Activated CD4-positive, alpha-beta T cell treated with anti-CD3 and anti-CD28 coated beads for 4 hours (primary cell): Measurements from ENCODE around the gene ZNF853.
"Not testable (repeated sequence)": the region's sequence is repeated elsewhere in the genome, so short reads cannot be mapped to it uniquely, and the experiment has no call there.

Experiments used
- DNase-seq, 2 donors: peaks; one replicate each; pipeline ENCODE4 v3.0.0-alpha.2; 2020

ZNF853 gene

DNA sequence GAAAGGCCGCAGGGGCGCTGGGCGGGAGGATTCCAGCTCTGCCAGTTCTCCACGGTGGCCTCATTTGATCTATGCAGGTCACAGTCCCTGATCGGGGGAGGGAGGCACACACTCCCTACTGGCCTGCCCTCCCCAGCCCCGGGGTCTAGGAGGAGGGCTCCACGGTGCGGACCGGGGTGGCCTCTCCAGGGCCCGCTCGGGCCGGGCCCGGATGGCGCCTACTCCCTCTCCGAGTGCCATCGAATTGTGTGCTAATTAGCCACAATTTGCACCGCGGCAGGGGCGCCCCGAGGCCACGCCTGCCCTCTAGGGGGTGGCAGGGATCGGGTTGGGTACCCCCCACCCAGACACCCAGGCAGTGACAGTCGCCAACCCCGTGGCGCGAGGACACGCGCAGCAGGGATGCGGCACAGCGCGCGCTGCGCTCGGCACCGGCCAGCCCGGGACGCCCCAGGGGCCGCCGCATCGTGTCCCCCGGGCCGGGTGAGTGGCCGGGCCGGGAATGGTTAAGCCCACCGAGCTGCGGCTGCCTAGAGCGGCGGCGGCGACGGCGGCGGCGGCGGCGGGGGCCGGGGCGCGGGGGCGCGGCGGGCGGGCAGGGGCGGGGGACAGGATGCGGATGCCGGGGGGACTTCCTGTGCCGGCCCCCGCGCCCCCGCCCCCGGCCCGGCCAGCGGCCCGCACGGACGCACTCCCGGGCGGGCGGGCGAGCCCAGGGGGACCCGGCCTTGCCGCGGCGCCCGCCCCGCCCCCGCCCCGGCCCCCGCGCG lies at the start of gene ZNF853:
ZNF853 (plus strand) TSS at position 658 of the 770 bp plus-strand sequence. CDS start 565 bp downstream, outside the sequence.
- DNase-seq, result no peak

DNA sequence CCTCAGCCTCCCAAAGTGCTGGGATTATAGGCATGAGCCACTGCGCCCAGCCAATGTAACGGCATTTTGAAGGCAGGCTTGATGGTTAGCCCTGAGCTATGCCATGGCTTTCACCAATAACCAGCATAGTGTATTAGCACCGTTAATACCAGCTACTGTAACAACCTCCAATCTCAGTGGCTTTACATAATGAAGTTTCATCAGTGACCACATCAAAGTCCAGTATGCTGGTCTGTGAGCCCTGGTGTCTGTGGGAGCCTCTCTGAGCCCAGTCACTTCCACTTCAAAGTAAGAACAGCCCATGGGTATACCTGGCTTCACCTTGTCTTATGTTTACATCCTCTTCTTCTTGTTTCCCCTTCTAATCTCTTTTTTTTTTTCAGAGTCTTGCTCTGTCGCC lies 49.8 kb upstream of the ZNF853 start:
- no peak for DNase-seq

DNA sequence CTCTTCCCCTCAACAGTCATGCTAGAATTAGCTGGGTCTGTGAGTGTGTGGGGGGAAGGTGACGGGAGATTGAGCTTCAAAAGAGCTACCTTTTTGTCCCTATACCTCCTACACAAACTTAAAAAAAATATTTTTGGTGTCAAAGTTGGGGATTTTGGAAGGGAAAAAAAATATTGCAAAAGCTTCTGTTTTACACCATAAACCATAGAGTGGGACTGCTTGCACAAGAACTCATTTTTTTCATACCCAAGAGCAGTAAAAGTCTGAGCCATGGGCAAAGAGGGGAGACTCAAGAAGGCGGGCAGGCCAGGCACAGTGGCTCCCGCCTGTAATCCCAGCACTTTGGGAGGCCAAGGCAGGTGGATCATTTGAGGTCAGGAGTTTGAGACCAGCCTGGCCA lies 47.5 kb upstream of the ZNF853 start:
- DNase-seq, result no peak

DNA sequence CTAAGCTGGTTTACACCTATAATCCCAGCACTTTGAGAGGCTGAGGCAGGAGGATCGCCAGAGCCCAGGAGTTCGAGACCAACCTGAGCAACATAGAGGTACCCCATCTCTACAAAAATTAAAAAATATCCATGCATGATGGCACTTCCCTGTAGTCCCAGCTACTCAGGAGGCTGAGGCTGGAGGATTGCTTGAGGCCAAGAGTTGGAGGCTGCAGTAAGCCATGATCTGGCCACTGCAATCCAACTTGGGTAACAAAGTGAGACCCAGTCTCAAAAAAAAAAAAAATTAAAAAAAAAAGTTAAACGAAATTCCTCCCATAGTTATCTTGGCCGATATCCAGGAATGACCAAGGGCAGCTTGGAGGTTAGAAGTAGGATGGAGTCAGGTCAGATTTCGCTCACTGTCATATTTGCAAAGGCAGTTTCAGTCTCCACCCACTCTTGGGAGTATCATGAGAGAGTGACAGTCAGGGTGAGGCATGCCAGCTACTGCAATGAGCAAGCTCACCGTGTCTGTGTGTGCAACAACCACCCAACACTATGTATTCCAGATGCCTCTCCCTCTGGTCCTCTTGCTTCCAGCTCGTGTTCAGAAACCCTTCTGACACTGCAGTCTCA lies 44.1 kb upstream of the ZNF853 start:
- no peak for DNase-seq

DNA sequence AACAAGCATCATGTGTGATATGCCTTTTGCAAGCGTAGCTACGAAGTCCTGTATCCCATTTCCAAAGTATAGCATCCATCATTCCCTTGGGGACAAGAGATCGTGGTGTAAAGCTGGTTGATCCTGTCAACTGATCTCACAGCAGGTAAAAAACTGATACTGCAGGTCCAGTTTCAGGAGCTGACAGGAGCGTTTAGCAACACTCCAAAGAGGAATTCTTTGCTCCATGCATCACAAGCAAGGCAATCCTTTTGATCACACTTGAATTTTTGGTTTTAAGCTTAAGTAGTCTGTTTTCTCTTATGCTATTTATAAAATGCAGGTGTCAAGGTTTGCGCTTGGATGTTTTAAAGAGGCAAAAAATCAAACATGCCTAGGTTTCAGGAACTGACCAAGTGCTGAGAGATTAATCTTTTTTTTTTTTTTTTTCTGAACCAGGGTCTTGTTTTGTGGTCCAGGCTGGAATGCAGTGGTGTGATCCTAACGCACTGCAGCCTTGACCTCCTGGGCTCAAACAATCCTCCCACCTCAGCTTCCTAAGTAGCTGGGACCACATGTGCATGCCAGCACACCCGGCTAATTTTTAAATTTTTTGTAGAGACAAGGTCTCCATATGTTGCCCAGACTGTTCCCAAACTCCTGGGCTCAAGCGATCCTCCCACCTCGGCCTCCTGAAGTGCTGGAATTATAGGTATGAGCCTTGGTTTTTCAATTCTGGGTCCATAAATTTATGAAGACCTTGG lies 40.0 kb upstream of the ZNF853 start:
- DNase-seq, result no peak

DNA sequence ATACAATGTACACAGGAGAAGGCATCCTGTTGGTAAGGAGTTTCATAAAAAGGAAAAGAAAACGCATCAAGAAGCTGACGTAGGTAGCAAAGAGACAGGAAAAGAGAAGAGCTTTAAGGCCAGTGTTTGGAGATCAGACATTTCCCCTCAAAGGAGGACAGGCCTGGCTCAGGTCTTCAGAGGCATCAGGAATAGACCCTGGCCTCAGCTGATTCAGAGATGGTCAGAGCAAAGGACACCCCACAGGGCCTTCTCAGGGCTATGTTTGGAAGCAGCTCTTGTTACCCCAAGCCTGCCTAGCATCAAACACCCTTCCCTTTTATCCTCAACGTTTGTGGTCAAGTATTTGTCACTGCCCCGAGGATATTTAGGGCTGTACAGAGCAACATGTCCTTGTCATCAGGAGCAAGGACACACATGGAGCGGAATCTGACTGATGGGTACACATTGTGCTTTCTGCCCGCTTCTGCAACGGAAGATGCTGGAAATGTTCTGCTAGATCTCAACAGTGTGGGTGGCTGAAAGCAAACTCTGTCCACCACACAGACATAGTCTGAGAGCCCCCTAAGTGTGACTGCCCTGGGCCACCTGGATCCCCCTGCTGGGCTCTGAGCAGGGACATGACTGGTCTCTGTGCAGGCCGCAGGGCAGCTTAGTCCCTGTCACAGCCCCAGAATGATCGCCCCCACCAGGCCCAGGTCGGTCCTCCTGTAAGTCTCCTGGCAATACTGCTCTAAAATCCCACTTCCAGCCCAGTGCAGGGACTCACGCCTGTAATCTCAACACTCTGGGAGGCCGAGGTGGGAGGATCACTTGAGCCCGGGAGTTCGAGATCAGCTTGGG lies 39.2 kb upstream of the ZNF853 start:
- DNase-seq, result no peak

DNA sequence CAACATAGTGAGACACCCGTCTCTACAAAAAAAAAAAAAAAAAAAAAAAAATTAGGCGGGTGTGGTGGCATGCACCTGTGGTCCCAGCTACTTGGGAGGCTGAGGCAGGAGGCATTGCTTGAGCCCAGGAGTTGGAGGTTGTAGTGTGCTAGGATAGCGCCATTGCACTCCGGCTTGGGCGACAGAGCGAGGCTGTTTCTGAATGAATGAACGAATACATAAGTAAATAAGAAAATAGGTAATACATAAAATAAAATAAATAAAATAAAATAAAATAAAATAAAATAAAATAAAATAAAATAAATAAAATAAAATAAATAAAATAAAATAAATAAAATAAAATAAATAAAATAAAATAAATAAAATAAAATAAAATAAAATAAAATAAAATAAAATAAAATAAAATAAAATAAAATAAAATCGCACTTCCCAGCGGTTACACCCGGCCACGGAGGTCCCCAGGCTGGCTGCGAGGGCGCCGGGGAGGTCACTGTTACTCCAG lies 38.5 kb upstream of the ZNF853 start:
- not testable (repeated sequence) for DNase-seq

DNA sequence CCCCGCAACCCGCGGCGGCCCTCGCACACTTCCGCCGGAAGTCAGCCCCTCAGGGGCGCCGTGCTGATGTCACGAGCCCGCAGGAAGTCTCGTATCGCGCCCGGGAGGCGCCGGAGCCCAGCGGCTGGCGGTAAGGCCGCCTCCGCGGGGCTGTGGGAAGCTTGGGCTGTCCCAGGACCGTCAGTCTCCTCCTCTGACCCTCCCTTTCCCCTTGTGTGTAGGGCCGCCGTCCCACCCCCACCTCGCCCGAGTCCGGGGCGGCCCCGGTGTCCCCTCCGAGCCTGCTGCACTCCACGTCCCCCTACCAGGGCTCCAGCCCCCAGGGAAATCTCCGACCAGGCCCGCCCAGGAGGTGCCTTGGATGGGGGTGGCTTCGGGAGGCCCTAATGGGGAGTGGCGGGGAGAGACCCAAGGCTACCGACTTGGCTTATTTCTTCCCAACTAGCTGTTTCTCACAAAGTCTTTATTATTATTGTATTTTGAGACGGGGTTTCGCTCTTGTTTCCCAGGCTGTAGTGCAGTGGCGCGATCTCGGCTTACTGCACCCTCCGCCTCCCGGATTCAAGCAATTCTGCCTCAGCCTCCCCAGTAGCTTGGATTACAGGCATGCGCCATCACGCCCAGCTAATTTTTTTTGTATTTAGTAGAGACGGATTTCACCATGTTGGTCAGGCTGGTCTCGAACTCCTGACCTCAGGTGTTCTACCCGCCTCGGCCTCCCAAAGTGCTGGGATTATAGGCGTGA lies 37.9 kb upstream of the ZNF853 start, which contains the start of gene ZDHHC4:
ZDHHC4 (plus strand) TSS at position 86 of the 745 bp plus-strand sequence. CDS start 3,108 bp downstream, outside the sequence.
- peak; percentile 82 to 83 for DNase-seq

DNA sequence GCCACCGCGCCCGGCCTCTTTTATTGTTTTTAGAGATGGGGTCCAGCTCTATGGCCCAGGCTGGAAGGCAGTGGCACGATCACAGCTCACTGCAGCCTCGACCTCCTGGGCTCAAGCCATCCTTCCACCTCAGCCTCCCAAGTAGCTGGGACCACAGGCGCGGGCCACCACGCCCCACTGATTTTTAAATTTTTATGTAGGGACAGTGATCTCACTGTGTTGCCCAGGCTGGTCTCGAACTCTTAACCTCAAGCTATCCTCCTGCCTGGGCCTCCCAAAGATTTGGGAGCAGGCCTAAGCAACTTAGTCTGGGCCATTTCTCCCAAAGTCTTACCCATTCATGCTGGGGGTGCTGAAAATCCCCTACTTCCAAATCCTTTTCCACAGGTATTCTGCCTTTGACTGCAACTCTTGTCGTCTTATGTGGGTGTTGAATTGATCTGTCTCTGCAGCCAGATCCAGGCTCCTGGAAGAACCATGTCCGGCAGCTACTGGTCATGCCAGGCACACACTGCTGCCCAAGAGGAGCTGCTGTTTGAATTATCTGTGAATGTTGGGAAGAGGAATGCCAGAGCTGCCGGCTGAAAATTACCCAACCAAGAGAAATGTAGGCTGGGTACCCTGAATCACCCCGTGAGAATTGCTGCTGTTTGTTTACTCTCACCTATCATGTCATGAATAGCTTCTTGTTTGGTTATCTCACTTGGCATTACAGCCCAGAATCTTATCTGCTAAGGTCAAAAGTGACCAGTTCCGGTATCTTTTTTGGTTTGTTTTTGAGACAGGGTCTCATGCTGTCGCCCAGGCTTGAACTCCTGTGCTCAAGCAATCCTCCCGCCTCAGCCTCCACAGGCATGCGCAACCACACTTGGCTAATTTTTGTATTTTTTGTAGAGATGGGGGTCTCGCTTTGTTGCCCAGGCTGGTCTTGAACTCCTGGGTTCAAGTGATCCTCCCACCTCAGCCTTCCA lies 37.0 kb upstream of the ZNF853 start:
- DNase-seq, result no peak

DNA sequence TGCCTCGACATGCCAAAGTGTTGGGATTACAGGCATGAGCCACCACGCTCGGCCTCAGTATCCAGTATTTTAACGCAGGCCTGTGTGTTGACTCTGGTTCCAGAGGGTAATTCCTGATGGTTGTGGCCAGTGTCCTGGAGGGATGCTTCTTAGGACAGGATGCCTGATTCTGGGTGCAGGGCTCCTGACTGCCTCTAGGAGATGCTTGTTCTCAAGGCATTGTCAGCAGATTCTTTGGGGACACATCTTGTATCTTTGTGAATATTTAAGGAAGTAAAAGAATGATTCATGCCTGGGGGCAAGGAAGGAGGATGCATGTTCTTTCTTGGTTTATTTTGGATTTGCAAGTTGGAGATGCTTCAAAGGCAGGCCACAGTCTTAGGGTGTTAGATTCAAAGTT lies 36.0 kb upstream of the ZNF853 start:
- no peak for DNase-seq

DNA sequence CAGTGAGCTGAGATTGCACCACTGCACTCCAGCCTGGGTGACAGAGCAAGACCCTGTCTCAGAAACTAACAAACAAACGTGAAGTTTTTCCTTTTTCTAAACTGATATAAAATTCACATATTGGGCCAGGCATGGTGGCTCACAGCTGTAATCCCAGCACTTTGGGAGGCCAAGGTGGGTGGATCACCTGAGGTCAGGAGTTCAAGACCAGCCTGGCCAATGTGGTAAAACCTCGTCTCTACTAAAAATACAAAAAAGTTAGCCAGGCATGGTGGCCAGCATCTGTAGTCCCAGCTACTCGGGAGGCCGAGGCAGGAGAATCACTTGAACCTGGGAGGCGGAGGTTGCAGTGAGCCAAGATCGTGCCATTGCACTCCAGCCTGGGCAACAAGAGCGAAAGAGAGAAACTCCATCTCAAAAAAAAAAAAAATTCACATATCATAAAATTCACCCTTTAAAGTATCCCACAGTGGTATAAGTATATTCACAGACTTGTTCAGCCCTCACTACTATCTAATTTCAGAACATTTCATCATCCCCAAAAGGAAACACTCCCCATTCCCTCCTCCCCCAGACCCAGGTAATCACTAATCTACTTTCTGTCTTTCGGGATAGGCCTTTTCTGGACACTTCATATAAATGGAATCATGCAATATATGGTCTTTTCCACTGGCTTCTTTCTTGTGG lies 29.5 kb upstream of the ZNF853 start:
- DNase-seq, result not testable (repeated sequence)

DNA sequence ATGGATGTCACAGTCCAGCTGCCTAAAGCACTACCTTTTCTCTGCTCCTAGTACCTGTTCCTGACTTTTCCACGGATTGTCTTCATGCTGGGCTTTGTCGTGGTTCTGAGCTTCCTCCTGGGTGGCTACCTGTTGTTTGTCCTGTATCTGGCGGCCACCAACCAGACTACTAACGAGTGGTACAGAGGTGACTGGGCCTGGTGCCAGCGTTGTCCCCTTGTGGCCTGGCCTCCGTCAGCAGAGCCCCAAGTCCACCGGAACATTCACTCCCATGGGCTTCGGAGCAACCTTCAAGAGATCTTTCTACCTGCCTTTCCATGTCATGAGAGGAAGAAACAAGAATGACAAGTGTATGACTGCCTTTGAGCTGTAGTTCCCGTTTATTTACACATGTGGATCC lies 26.8 kb upstream of the ZNF853 start:
- DNase-seq, result no peak

DNA sequence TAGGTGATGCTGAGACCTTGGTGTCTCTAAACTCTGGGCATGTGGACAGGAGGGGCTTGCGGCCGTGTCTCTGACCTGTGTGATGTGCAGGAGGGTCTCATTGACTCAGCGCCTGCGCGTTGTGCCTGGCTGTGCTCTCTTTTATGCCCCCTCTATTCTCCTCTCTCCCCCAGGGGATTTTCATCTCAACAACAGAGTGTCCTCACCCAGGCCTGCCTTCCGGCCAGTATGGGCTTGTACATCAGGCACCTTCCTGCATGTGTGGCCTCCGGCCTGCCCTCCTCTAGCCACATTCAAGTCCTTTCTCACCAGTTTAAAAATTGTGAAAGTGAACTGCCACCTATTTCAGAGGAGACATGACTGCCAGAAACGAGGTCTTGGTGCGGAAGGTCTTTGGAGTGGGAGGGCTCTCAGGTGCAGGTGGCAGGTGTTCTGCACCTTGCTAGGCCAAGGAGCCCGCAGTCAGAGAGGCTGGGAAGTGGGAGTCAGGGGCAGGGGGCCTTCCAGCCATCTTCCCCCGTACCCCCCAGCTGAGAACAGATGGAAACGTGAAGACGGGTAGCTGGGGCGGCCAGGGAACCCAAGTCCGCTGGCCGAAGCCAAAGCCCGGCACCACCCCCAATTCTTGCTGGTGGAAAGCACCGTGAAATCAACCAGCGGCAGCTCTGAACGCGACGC lies 26.1 kb upstream of the ZNF853 start:
- DNase-seq, result no peak

DNA sequence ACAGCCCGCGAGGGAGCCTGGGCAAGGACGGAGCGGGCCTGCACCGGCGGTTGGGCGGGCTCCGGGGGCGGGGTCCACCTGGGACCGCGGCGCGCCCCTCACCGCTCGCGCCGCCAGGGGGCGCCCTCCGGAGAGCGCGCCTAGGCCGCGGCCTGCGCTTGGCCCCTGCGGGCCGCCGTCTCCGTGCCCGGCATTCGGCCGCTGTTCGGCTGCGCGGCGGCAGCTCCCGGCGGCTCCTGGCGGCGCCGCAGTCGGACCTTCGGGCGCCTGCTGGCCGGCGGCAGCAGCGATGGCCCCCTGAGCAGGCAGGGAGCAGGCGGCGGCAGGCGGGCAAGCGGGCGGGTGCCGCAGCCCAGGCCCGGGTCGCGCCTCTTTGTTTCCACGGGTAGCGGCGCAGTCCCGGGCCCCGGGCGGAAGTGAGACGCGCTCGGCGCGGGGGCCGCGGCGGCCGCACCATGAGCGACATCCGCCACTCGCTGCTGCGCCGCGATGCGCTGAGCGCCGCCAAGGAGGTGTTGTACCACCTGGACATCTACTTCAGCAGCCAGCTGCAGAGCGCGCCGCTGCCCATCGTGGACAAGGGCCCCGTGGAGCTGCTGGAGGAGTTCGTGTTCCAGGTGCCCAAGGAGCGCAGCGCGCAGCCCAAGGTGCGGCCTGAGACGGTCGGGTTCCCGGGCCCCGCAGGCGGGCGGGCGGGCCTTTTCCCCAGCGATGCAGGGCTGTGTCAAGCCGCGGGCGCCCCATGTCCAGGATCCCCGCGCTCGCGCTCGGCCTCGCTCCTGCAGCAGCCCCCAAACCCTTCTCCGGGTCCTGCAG lies 25.4 kb upstream of the ZNF853 start, which contains the start of gene INTS15:
INTS15 (plus strand) TSS at position 193 of the 816 bp plus-strand sequence; CDS start at position 456, 263 bp downstream.
- DNase-seq, result peak; percentile 73 to 80

DNA sequence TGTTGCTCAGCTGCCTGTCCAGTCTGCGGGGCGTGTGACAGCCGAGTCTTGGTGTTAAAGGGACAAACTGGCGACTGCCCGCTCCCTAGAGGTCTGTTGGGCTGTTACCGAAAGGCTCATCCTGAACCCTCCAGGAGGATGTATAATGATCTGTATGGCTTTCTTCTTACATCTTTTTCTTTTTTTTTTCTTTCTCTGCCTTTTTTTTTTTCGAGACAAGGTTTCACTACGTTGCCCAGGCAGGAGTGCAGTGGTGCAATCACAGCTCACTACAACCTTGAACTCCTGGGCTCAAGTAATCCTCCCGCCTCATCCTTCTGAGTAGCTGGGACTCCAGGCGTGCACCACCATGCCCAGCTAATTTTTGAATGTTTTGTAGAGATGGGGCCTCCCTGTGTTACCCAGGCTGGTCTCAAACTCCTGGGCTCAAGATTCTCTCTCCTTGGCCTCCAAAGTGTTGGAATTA lies 24.7 kb upstream of the ZNF853 start:
- no peak for DNase-seq

DNA sequence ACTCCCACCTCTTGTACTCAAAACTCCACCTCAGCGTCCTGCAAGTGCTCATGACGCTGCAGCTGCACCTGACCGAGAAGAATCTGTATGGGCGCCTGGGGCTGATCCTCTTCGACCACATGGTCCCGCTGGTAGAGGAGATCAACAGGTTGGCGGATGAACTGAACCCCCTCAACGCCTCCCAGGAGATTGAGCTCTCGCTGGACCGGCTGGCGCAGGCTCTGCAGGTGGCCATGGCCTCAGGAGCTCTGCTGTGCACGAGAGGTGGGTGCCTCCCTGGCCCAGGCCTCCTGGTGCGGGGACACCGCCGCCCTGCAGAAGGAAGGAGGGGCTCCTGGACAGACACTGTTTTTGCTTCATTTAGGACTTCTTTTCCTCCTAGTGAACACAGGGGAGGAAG lies 15.3 kb upstream of the ZNF853 start:
- no peak for DNase-seq

DNA sequence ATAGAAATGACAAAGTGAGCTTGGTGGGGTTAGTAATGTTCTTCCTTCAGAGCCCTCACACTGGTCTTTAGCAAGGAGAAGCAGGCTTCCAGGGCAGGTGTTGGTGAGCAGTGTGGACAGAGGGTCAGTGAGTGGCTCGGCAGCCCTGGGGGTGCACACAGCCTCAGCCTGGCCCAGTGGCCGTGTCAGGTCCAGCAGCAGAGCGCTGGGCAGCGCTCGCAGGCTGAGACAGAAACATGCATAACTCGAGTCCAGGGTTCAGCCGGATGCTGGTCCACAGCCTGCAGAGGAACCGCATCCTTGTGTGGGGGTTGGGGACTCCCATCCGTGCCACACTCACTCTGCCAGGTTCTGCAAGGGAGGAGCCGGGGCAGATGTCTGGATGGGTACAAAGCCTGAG lies 11.0 kb upstream of the ZNF853 start:
- DNase-seq, result no peak
